Panc1 (cell line): ENCODE results near the gene HOMER1. TPM values are rescaled to one million over a fixed set of nuclear protein-coding genes. Genes with fewer than 3 reads are reported as not detected.
A peak's percentile ranks its signal among the peaks of the same experiment; 100 is the strongest.

ENCODE experiments used
- ATAC-seq: fragments of 200-7000 bp; cut with Tn5 transposase; 2 replicates; pipeline ENCODE4 v1.9.1; 2020; ENCODE audit warnings: mild to moderate bottlenecking, moderate library complexity
- BruUV-seq: library from RNA; stranded (reverse); fragments of 400-500 nt; replicated peaks from 2 replicates; lab custom pipeline; 2021; lab: Mats Ljungman, UMichigan
- CTCF ChIA-PET: fragments of 300-600 bp; sonication (Branson Sonifier 250); formaldehyde crosslinking; loops from one replicate; lab custom pipeline; 2022; ENCODE audit warnings: antibody characterized with exemption; lab: Charles Lee
- POLR2A ChIA-PET: fragments of 300-600 bp; sonication (Branson Sonifier 250); formaldehyde crosslinking; loops from one replicate; lab custom pipeline; 2022; ENCODE audit warnings: antibody characterized with exemption; lab: Charles Lee
- DNase-seq: peaks from one replicate; pipeline ENCODE4 v3.0.0-alpha.2; 2010; ENCODE audit warnings: low read depth, low spot score
- H3K27ac ChIP-seq: 2 replicates; pipeline ENCODE4 v1.5.1; 2011; ENCODE audit warnings: mild to moderate bottlenecking, low read length, inconsistent platforms
- H3K27me3 ChIP-seq: fragments of 200-500 bp; sonication (Bioruptor generic); 2 replicates; pipeline ENCODE4 v1.6.0; 2014; ENCODE audit warnings: low read length, inconsistent platforms; ENCODE audit not compliant: control insufficient read depth, insufficient read depth
- H3K36me3 ChIP-seq: fragments of 200-500 bp; sonication (Bioruptor generic); 2 replicates; pipeline ENCODE4 v1.5.1; 2014; ENCODE audit warnings: inconsistent platforms, mild to moderate bottlenecking, low read length, moderate library complexity; ENCODE audit not compliant: control insufficient read depth, insufficient read depth
- H3K4me1 ChIP-seq: 2 replicates; pipeline ENCODE4 v1.5.1; 2011; ENCODE audit warnings: inconsistent platforms, mild to moderate bottlenecking, low read length, moderate library complexity; ENCODE audit not compliant: control insufficient read depth, insufficient read depth
- H3K4me3 ChIP-seq, 2 experiments: 2 replicates each; pipeline ENCODE4 v1.5.1; 2011 to 2012; ENCODE audit warnings: low read depth in 2 of 2, low read length in 2 of 2, mild to moderate bottlenecking in 2 of 2, inconsistent platforms in 1 of 2, moderate library complexity in 1 of 2
- H3K9me3 ChIP-seq: fragments of 200-500 bp; sonication (Bioruptor generic); 2 replicates; pipeline ENCODE4 v1.5.1; 2014; ENCODE audit warnings: low read depth, mild to moderate bottlenecking, inconsistent platforms, low read length, moderate library complexity; ENCODE audit not compliant: control insufficient read depth, insufficient read depth
- POLR2AphosphoS5 ChIP-seq: IDR thresholded peaks from 2 replicates; pipeline ENCODE4 v1.6.1; 2012; ENCODE audit warnings: mild to moderate bottlenecking, low read depth, low read length, moderate library complexity
- SIN3A ChIP-seq: IDR thresholded peaks from 2 replicates; pipeline ENCODE4 v1.6.1; 2012; ENCODE audit warnings: low read depth, mild to moderate bottlenecking, low read length, moderate library complexity, borderline replicate concordance; ENCODE audit not compliant: insufficient read depth
- TCF7L2 ChIP-seq: IDR thresholded peaks from 2 replicates; pipeline ENCODE4 v1.6.1; 2011; ENCODE audit warnings: mild to moderate bottlenecking, low read depth, low read length, inconsistent platforms
- in situ Hi-C: cut with HindIII; loops from 2 replicates; pipeline ENCODE4 v1.10.0; 2016; ENCODE audit warnings: low sequenced_read_pairs, low pct_unique_long_range_greater_than_20kb
- intact Hi-C: fragments of 100-400 bp; cut with micrococcal nuclease; formaldehyde crosslinking; loops from one replicate; pipeline ENCODE4 v1.10.0; 2022; ENCODE audit not compliant: unreplicated experiment
- total RNA-seq: library from RNA; stranded (reverse); gene quantifications from one replicate; pipeline ENCODE4 v1.2.1, GENCODE V29; 2021; ENCODE audit not compliant: unreplicated experiment
- TF ChIP-seq, protein P1 (sequence below), 2 experiments: IDR thresholded peaks; 2 replicates each; pipeline ENCODE4 v1.6.1; 2011 to 2012; ENCODE audit warnings: low read depth in 2 of 2, control low read depth in 1 of 2, low read length in 1 of 2, mild to moderate bottlenecking in 1 of 2, moderate library complexity in 1 of 2; ENCODE audit not compliant: insufficient read depth in 1 of 2
- TF ChIP-seq, protein P2 (sequence below): fragments of 450-650 bp; IDR thresholded peaks from 2 replicates; pipeline ENCODE4 v1.5.1; 2017; ENCODE audit warnings: mild to moderate bottlenecking

HOMER1 gene
- total RNA-seq, 1 experiment from 2014 or later, result 19.6 TPM

DNA sequence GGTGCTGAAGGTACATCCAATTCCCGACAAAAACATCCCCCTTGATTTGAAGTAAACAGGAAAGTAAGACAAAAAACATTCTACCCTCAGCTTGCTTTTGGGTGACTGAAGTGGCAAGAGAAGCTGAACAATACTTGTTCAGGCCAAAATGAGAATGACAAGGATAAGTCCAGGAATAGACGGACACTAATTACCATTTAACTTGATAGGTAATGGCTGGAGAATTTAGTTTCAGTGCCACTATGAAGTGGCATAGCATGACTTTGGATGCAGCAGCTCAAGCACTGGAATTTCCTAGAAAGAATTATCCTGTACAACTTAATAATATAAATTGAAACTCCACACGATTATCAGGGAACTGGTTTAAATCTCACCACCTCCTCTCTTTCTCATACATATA, 49.7 kb downstream of the HOMER1 start:
- no TSS peak for BruUV-seq
- in situ Hi-C loops (no loop called here), intact Hi-C loops (loop anchor here (5.0 kb wide), 2 partner anchors 207 to 332 kb away; no protein-coding TSS in a partner anchor)
- H3K36me3 ChIP-seq, result no peaks in the 10 kb centered on the region
- H3K4me1 ChIP-seq, result no peaks in the 10 kb centered on the region
- no peak overlapping the region for H3K27ac ChIP-seq
- DNase-seq (no peak), ATAC-seq (peak; percentile 26; the same call in 1 of the 2 replicates)
- no peak overlapping the region for H3K4me3 ChIP-seq
- ChIA-PET CTCF (interaction anchor here (1.1 kb wide), 1 partner anchor 443 kb away, joined by 6 read pairs; no protein-coding TSS in a partner anchor), POLR2A (no interaction called here)
- TF ChIP-seq, protein P1, sequence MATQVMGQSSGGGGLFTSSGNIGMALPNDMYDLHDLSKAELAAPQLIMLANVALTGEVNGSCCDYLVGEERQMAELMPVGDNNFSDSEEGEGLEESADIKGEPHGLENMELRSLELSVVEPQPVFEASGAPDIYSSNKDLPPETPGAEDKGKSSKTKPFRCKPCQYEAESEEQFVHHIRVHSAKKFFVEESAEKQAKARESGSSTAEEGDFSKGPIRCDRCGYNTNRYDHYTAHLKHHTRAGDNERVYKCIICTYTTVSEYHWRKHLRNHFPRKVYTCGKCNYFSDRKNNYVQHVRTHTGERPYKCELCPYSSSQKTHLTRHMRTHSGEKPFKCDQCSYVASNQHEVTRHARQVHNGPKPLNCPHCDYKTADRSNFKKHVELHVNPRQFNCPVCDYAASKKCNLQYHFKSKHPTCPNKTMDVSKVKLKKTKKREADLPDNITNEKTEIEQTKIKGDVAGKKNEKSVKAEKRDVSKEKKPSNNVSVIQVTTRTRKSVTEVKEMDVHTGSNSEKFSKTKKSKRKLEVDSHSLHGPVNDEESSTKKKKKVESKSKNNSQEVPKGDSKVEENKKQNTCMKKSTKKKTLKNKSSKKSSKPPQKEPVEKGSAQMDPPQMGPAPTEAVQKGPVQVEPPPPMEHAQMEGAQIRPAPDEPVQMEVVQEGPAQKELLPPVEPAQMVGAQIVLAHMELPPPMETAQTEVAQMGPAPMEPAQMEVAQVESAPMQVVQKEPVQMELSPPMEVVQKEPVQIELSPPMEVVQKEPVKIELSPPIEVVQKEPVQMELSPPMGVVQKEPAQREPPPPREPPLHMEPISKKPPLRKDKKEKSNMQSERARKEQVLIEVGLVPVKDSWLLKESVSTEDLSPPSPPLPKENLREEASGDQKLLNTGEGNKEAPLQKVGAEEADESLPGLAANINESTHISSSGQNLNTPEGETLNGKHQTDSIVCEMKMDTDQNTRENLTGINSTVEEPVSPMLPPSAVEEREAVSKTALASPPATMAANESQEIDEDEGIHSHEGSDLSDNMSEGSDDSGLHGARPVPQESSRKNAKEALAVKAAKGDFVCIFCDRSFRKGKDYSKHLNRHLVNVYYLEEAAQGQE (IDR thresholded peaks at IDR 0.05; ENCODE audit: insufficient read depth in 1 of 2, low read depth in 2 of 2, low read length in 1 of 2), result no peak
- no peak for TF ChIP-seq POLR2AphosphoS5
- TF ChIP-seq SIN3A, result no peak
- no peak for TF ChIP-seq TCF7L2
- TF ChIP-seq, protein P2, sequence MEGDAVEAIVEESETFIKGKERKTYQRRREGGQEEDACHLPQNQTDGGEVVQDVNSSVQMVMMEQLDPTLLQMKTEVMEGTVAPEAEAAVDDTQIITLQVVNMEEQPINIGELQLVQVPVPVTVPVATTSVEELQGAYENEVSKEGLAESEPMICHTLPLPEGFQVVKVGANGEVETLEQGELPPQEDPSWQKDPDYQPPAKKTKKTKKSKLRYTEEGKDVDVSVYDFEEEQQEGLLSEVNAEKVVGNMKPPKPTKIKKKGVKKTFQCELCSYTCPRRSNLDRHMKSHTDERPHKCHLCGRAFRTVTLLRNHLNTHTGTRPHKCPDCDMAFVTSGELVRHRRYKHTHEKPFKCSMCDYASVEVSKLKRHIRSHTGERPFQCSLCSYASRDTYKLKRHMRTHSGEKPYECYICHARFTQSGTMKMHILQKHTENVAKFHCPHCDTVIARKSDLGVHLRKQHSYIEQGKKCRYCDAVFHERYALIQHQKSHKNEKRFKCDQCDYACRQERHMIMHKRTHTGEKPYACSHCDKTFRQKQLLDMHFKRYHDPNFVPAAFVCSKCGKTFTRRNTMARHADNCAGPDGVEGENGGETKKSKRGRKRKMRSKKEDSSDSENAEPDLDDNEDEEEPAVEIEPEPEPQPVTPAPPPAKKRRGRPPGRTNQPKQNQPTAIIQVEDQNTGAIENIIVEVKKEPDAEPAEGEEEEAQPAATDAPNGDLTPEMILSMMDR, result no peak
- no peaks in the 10 kb centered on the region for H3K9me3 ChIP-seq
- H3K27me3 ChIP-seq, result no peaks in the 10 kb centered on the region

DNA sequence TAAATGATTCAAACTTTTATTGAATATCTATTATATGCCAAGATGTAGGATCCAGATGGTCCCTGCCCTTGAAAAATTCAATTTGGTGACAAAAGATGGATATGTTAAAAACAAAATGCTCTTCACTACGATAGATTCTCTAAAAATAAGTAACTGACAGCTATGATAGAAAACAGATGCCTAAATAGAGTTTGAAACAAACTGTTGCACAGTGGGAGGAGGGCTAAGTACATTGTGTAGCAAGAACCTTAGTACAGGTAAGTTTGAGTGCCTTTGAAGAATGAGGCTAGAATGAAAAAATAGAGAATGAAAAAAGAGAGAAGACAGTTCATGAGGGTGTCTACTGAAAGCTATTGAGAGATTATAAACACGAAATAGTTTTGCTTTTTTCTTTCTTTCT, 54.3 kb downstream of the HOMER1 start:
- H3K9me3 ChIP-seq, result no peaks in the 10 kb centered on the region
- DNase-seq (no peak), ATAC-seq (no peak)
- no peak overlapping the region for H3K4me3 ChIP-seq
- H3K4me1 ChIP-seq, result no peaks in the 10 kb centered on the region
- ChIA-PET POLR2A (interaction anchor here (0.6 kb wide), 2 partner anchors 147 to 455 kb away, joined by 4 to 6 read pairs; no protein-coding TSS in a partner anchor), CTCF (no interaction called here)
- in situ Hi-C loops, result no loop called here
- no TSS peak for BruUV-seq
- H3K27ac ChIP-seq, result no peak overlapping the region
- intact Hi-C loops, result loop anchor here (5.0 kb wide), 2 partner anchors 202 to 327 kb away; no protein-coding TSS in a partner anchor
- H3K27me3 ChIP-seq, result no peaks in the 10 kb centered on the region
- H3K36me3 ChIP-seq, result no peaks in the 10 kb centered on the region
- TF ChIP-seq POLR2AphosphoS5 (no peak), TCF7L2 (no peak), SIN3A (no peak)
- TF ChIP-seq, protein P2, result no peak
- TF ChIP-seq, protein P1 (IDR thresholded peaks at IDR 0.05; ENCODE audit: insufficient read depth in 1 of 2, low read depth in 2 of 2, low read length in 1 of 2), result no peak
